Measurements from ENCODE around the gene C19orf47.

- TF ChIP-seq CTCF (IDR thresholded peaks at IDR 0.05): no peak
- TF ChIP-seq POLR2A (IDR thresholded peaks at IDR 0.05): no peak
Observed at GRCh38 chr19:40323705-40324104, 24.5 kb downstream of the C19orf47 start.

Measured in vagina (tissue), 2 donors.